Gastroesophageal sphincter (tissue), 3 donors: ENCODE data around the gene LSS.

Source experiments
- CTCF ChIP-seq, 4 experiments: fragments of 200-600 bp in 2 of 4; fragments of 450-650 bp in 2 of 4; sonication (generic) in 1 of 4; IDR thresholded peaks; one replicate each; pipeline ENCODE4 v1.5.1; 2017 to 2019; ENCODE audit warnings: antibody characterized with exemption in 4 of 4, mild to moderate bottlenecking in 2 of 4, moderate library complexity in 2 of 4
- EP300 ChIP-seq: sonication (generic); formaldehyde crosslinking; IDR thresholded peaks from one replicate; pipeline ENCODE4 v1.6.1; 2017; ENCODE audit warnings: antibody characterized with exemption, mild to moderate bottlenecking
- POLR2A ChIP-seq, 2 donors: fragments of 450-650 bp; IDR thresholded peaks; one replicate each; pipeline ENCODE4 v1.6.1; 2017; ENCODE audit warnings: antibody characterized with exemption in 2 of 2, mild to moderate bottlenecking in 2 of 2, moderate library complexity in 1 of 2
- POLR2AphosphoS5 ChIP-seq: sonication (generic); formaldehyde crosslinking; IDR thresholded peaks from one replicate; pipeline ENCODE4 v1.6.1; 2017; ENCODE audit warnings: antibody characterized with exemption

GRCh38 chr21:46208761-46209721 lies 19.5 kb downstream of the LSS start:
- no peak for TF ChIP-seq CTCF (IDR thresholded peaks at IDR 0.05)
- TF ChIP-seq POLR2A (IDR thresholded peaks at IDR 0.05): no peak
- no peak for TF ChIP-seq POLR2AphosphoS5
- TF ChIP-seq EP300: no peak
